Ishikawa (cell line): Measurements from ENCODE around the gene ZXDC.

Experiments
- CEBPB ChIP-seq: IDR thresholded peaks from 2 replicates; pipeline ENCODE4 v1.6.1; 2012
- CREB1 ChIP-seq: IDR thresholded peaks from 2 replicates; pipeline ENCODE4 v1.6.1; 2012; ENCODE audit warnings: low read depth
- EGR1 ChIP-seq: IDR thresholded peaks from 2 replicates; pipeline ENCODE4 v1.6.1; 2012
- EP300 ChIP-seq: IDR thresholded peaks from 2 replicates; pipeline ENCODE4 v1.6.1; 2012; ENCODE audit warnings: borderline replicate concordance
- FOXM1 ChIP-seq: IDR thresholded peaks from 2 replicates; pipeline ENCODE4 v1.6.1; 2012; ENCODE audit warnings: low read depth, borderline replicate concordance
- NFIC ChIP-seq: IDR thresholded peaks from 2 replicates; pipeline ENCODE4 v1.6.1; 2012
- RAD21 ChIP-seq: IDR thresholded peaks from 2 replicates; pipeline ENCODE4 v1.6.1; 2012; ENCODE audit warnings: low read depth
- REST ChIP-seq: IDR thresholded peaks from 2 replicates; pipeline ENCODE4 v1.6.1; 2012; ENCODE audit warnings: low read depth, mild to moderate bottlenecking
- TAF1 ChIP-seq: IDR thresholded peaks from 2 replicates; pipeline ENCODE4 v1.6.1; 2012; ENCODE audit warnings: low read depth, mild to moderate bottlenecking
- TCF12 ChIP-seq: IDR thresholded peaks from 2 replicates; pipeline ENCODE4 v1.6.1; 2012; ENCODE audit warnings: low read depth
- TEAD4 ChIP-seq: IDR thresholded peaks from 2 replicates; pipeline ENCODE4 v1.6.1; 2012
- USF1 ChIP-seq: IDR thresholded peaks from 2 replicates; pipeline ENCODE4 v1.6.1; 2012
- YY1 ChIP-seq: IDR thresholded peaks from 2 replicates; pipeline ENCODE4 v1.6.1; 2012; ENCODE audit warnings: low read depth
- ZBTB7A ChIP-seq: IDR thresholded peaks from 2 replicates; pipeline ENCODE4 v1.6.1; 2012; ENCODE audit warnings: low read depth
- TF ChIP-seq, protein P1 (sequence below): IDR thresholded peaks from 2 replicates; pipeline ENCODE4 v1.6.1; 2012

The ZXDC gene

DNA sequence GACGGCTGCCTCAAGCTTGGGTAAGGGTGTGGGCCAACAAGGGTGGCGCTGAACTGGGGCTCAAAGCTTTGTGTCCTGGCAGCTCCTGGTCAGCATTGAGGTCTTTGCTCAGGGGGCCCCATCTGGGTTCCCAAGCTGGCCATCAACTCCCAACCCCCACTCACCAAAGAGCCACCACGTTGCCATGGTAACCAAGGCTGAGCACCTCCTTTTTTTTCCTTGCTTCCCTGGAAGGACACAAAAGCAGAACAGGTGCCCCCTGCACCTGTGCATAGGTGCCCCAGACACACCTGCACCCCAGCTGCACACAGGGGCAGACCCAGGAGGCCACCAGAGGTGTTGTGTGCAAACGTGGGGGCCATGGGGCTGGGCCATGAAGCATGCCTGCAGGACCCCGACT lies 25.4 kb upstream of the ZXDC start:
- no peak for TF ChIP-seq RAD21

DNA sequence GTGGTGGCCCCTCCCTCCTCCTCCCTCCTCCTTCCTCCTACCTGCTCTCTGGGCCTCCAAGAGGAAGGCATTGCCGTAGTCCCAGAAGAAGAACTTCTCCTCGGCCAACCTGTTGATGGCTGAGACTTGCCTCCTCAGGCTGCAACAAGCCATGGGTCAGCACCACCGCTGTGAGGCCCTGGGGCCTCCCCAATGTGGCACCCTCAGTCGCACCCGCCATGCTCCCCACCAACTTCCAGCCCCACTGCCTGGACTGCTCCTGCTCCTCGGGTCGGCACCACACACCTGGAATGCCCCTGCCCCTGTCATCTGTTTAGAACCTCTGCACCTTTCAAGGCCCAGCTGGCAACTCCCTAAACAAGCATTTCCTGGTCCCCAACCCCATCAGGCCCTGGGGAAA lies 24.3 kb upstream of the ZXDC start:
- TF ChIP-seq YY1 (no peak), ZBTB7A (no peak), FOXM1 (no peak), EP300 (no peak), TCF12 (no peak), NFIC (no peak), REST (no peak), TAF1 (no peak), RAD21 (no peak), CREB1 (no peak)

GRCh38 chr3:126499401-126499800 lies 23.7 kb upstream of the ZXDC start:
- no peak for TF ChIP-seq EP300
- no peak for TF ChIP-seq REST
- TF ChIP-seq TEAD4, result no peak
- no peak for TF ChIP-seq ZBTB7A
- no peak for TF ChIP-seq CEBPB
- no peak for TF ChIP-seq TCF12
- TF ChIP-seq, protein P1, sequence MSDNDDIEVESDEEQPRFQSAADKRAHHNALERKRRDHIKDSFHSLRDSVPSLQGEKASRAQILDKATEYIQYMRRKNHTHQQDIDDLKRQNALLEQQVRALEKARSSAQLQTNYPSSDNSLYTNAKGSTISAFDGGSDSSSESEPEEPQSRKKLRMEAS, result no peak
- TF ChIP-seq CREB1, result no peak
- TF ChIP-seq NFIC, result no peak
- TF ChIP-seq YY1, result no peak
- no peak for TF ChIP-seq FOXM1
- no peak for TF ChIP-seq USF1
- no peak for TF ChIP-seq TAF1
- no peak for TF ChIP-seq EGR1
- no peak for TF ChIP-seq RAD21

- no peak for TF ChIP-seq EP300
- TF ChIP-seq CREB1, result no peak
These were observed 23.2 kb upstream of the ZXDC start for GRCh38 chr3:126498929-126499328.

DNA sequence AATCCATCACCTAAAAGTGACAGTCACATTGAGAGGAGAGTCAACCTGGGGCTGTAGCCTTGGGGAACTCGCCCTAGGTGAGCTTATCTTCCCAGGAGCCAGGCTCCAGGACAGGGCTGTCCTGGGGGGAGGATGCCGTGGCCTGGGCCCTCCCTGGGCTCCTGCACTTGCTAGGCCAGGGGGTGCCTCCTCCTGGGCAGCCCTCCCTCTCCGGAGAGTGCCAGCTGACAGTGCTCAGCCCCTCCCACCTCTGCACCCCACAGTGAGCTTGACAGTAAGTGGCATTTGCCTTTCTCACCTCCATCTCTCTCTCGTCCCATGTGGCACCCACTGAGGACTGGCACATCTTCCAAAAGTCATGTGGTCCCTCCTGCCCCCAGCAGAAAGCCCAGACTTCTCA lies 22.8 kb upstream of the ZXDC start:
- TF ChIP-seq REST (no peak), TAF1 (no peak), YY1 (no peak)

- TF ChIP-seq REST (no peak), TAF1 (no peak), ZBTB7A (no peak)
These were observed 22.3 kb upstream of the ZXDC start for GRCh38 chr3:126497956-126498355.
